Osteoblast (primary cell): ENCODE results near the gene ARHGAP12. TPM values are rescaled to one million over a fixed set of nuclear protein-coding genes. Genes with fewer than 3 reads are reported as not detected.
"Not testable (repeated sequence)": the region's sequence is repeated elsewhere in the genome, so short reads cannot be mapped to it uniquely, and the experiment has no call there.

Experiments
- DNase-seq: peaks from one replicate; pipeline ENCODE4 v3.0.0; 2011; ENCODE audit warnings: low spot score, mixed read lengths; ENCODE audit not compliant: insufficient read length; ENCODE audit errors: missing footprints
- H2AFZ ChIP-seq: 2 replicates; pipeline ENCODE4 v1.6.0; 2011; ENCODE audit warnings: mild to moderate bottlenecking, low read length
- H3K27ac ChIP-seq: 2 replicates; pipeline ENCODE4 v1.5.1; 2011; ENCODE audit warnings: mild to moderate bottlenecking, low read depth, low read length, moderate library complexity
- H3K27me3 ChIP-seq: 2 replicates; pipeline ENCODE4 v1.6.0; 2012; ENCODE audit warnings: mild to moderate bottlenecking, control low read depth, inconsistent platforms, low read length, moderate library complexity; ENCODE audit not compliant: insufficient read depth
- H3K36me3 ChIP-seq: 2 replicates; pipeline ENCODE4 v1.5.1; 2011; ENCODE audit warnings: mild to moderate bottlenecking, low read length, control low read depth, moderate library complexity; ENCODE audit not compliant: insufficient read depth
- H3K4me1 ChIP-seq: 2 replicates; pipeline ENCODE4 v1.5.1; 2011; ENCODE audit warnings: mild to moderate bottlenecking, low read length, control low read depth, moderate library complexity; ENCODE audit not compliant: insufficient read depth
- H3K4me2 ChIP-seq: 2 replicates; pipeline ENCODE4 v1.6.0; 2011; ENCODE audit warnings: mild to moderate bottlenecking, low read length; ENCODE audit not compliant: insufficient read depth
- H3K4me3 ChIP-seq: fragments of 200-600 bp; sonication (generic); 3 replicates; pipeline ENCODE4 v1.5.1; 2012; ENCODE audit warnings: mild to moderate bottlenecking, low read length, inconsistent platforms; ENCODE audit not compliant: insufficient read depth
- H3K79me2 ChIP-seq: 2 replicates; pipeline ENCODE4 v1.6.0; 2012; ENCODE audit warnings: mild to moderate bottlenecking, low read length, control low read depth, inconsistent platforms; ENCODE audit not compliant: insufficient read depth
- H3K9me3 ChIP-seq: 2 replicates; pipeline ENCODE4 v1.5.1; 2011; ENCODE audit warnings: low read depth, low read length, control low read depth
- H4K20me1 ChIP-seq: 2 replicates; pipeline ENCODE4 v1.6.0; 2012; ENCODE audit warnings: mild to moderate bottlenecking, low read length, control low read depth; ENCODE audit not compliant: insufficient read depth
- CTCF ChIP-seq: IDR thresholded peaks from 2 replicates; pipeline ENCODE4 v1.5.1; 2011; ENCODE audit warnings: mild to moderate bottlenecking, low read depth, low read length, moderate library complexity; ENCODE audit errors: extremely low read depth
- total RNA-seq: library from RNA; depleted of rRNA; stranded (reverse); fragments of >200 nt; gene quantifications from 2 replicates; pipeline ENCODE4 v1.2.3, GENCODE V29; 2012

Gene ARHGAP12
- total RNA-seq, 1 donor = 76.0 TPM

- TF ChIP-seq CTCF = no peak
- no peak overlapping the region for H3K4me3 ChIP-seq
- DNase-seq = no peak
- H4K20me1 ChIP-seq = peaks cover 41% of the 10 kb centered on the region
- H3K4me2 ChIP-seq = no peak overlapping the region
- H3K27ac ChIP-seq = no peak overlapping the region
- H3K79me2 ChIP-seq = peaks cover 97% of the 10 kb centered on the region
- no peaks in the 10 kb centered on the region for H3K36me3 ChIP-seq
- no peak overlapping the region for H2AFZ ChIP-seq
- H3K4me1 ChIP-seq = peaks cover 12% of the 10 kb centered on the region
- no peaks in the 10 kb centered on the region for H3K27me3 ChIP-seq
- H3K9me3 ChIP-seq = no peaks in the 10 kb centered on the region
Observed at GRCh38 chr10:31902625-31903024, 26.0 kb downstream of the ARHGAP12 start.

GRCh38 chr10:31897506-31897905, 31.1 kb downstream of the ARHGAP12 start:
- Histone ChIP-seq H3K27me3 (no peaks in the 10 kb centered on the region), H3K4me2 (no peak overlapping the region), H3K4me1 (peaks cover 17% of the 10 kb centered on the region), H3K27ac (peak overlapping the region; percentile 69), H2AFZ (no peak overlapping the region), H3K4me3 (no peak overlapping the region), H3K9me3 (no peaks in the 10 kb centered on the region), H3K79me2 (peaks cover 72% of the 10 kb centered on the region), H4K20me1 (peaks cover 32% of the 10 kb centered on the region), H3K36me3 (no peaks in the 10 kb centered on the region)
- no peak for DNase-seq
- no peak for TF ChIP-seq CTCF

GRCh38 chr10:31896968-31897384, 31.7 kb downstream of the ARHGAP12 start:
- Histone ChIP-seq H3K27ac (peak overlapping the region; percentile 69), H4K20me1 (peaks cover 28% of the 10 kb centered on the region), H3K9me3 (no peaks in the 10 kb centered on the region), H3K4me1 (peaks cover 17% of the 10 kb centered on the region), H3K79me2 (peaks cover 70% of the 10 kb centered on the region), H3K4me3 (no peak overlapping the region), H2AFZ (no peak overlapping the region), H3K27me3 (no peaks in the 10 kb centered on the region), H3K36me3 (no peaks in the 10 kb centered on the region), H3K4me2 (peak overlapping the region; percentile 12)
- no peak for TF ChIP-seq CTCF
- DNase-seq = no peak

- H3K4me2 ChIP-seq, H3K9me3 ChIP-seq, H3K27ac ChIP-seq, H3K36me3 ChIP-seq, H3K4me3 ChIP-seq, H3K27me3 ChIP-seq, H2AFZ ChIP-seq, DNase-seq: not testable (repeated sequence)
- Histone ChIP-seq H4K20me1 (peaks cover 23% of the 10 kb centered on the region), H3K4me1 (peaks cover 17% of the 10 kb centered on the region), H3K79me2 (peaks cover 66% of the 10 kb centered on the region)
Observed at GRCh38 chr10:31895722-31896121, 32.9 kb downstream of the ARHGAP12 start.
